HG03439 (cell line): ENCODE data around the gene CNMD.

Experiments
- ATAC-seq: cut with Tn5 transposase; IDR thresholded peaks from one replicate; pipeline ENCODE4 v1.9.1; 2021; ENCODE audit warnings: mild to moderate bottlenecking, moderate library complexity; ENCODE audit not compliant: unreplicated experiment

The CNMD gene

DNA sequence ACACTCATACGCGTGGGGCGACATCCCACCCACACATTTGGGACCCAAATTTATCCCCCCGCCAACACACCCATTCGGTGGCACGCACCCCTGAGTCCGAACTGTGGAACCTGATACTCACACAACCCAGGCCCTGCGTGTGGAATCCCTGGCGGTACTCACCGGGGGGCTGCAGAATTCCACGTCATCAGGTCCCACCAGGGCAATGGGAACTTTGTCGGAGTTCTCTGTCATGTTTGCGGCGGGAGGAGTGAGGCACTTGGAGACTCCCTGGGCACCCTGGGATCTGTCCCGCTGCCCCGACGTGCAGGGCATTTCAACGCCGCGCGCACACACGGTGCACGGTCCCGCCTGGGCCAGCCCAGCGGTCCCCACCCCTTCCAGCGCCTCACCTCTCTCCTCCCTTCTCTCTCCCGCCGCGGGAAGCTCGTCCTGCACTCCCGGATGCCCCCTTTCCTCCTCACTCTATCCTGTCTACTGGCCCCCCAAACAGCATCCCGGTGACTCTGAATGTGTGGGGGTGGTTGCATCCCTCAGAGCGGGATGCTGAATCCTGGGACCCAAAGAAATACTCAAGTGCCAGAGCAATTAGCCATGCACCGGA, at the start of gene CNMD:
TSS of gene CNMD (minus strand) at position 353 of the 604 bp plus-strand sequence. CDS start at position 234, 119 bp downstream.
- no peak for ATAC-seq

- no peak for ATAC-seq
Observed at GRCh38 chr13:52788011-52788410, 48.4 kb upstream of the CNMD start.

DNA sequence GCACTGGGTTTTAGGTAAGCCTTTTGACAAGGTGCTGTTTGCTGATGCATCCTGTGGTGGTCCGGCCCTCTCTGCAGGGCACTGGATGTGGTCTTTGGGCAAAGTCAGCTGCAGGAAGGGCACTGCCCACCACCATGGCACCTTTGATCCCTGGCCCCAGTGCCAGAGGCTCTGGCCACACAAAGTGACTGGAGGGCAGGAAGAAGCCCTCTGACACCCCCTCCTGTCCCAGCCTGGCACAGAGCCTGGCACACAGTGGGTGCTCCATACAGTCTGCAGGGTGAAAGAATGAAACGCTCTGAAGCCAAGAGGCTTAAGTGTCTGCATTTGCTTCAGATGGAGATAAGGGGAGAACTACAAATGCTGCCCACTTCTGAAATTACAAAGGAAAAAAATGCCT, 47.6 kb upstream of the CNMD start:
- ATAC-seq = no peak

DNA sequence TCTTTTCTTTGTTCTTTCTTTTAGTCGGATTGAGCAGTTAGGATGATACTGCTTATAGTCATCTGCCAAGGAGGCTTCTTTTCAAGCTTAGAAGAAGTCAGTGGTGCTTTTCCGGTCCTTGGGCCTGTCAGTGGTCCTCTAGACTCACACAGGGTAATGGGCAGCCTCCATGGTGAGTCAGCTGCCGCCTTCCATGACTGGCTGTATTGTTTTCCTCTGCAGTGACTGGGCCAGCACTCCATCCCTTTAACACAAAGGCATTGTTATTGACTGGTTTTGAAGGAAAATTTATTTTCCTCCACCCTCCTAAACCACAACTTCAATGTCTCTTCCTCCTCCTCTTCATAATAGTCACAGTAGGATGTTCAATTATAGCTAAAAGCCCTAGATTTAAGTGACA, 47.1 kb upstream of the CNMD start:
- ATAC-seq = no peak

DNA sequence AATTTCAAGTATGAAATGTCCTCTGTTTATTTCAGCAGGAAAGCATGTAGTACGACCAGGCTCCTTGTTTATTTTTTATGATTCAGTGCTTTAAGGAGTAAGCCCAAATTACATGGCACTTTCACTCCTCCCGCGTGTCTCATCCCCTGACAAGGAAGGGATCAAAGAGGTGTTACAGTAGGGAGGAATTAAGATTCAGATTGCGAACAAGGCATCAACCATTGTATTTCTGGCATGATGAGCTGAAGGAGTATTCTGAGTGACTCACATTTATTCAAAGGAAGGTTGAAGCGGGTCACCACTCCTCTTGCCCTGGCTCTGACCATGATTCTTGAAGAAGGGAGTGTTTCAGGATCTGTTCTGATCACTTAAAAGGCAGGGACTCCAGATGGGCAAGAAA, 46.1 kb upstream of the CNMD start:
- ATAC-seq = no peak

DNA sequence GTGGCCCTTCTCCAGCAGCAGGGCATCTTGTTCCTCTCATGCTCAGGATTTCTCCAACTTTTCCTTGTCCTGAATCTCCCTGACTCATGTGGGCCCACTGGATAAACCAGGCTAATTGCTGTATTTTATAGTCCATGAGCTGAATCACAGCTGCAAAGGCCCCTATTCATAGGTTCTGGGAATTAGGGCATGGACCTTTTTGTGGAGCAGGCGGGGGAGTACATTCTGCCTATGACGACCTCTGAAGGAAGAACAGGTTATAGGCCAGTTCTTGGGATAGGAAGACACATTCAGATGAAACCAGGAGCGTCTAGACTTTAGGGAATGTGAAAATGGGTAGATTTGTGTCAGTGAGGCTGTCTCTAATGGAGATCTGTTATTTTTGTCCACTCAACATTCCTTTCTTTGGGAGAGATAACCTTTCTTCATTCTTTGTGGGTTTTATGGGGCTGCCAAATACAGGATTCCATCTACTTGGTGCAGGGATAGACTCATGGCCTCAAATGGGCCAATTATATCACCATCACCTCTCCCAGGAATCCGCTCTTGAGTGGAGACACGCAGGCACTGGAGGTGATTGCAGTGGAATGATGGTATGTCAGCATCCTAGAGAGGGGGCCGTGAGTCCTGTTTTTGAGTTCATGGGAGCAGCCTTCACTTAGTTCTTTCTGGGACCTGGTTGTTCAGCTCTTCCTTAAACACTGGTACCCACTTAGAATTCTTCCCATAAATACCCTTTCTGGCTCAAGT, 45.1 kb upstream of the CNMD start:
- no peak for ATAC-seq

- ATAC-seq = no peak
Observed at GRCh38 chr13:52783943-52784342, 44.3 kb upstream of the CNMD start.

DNA sequence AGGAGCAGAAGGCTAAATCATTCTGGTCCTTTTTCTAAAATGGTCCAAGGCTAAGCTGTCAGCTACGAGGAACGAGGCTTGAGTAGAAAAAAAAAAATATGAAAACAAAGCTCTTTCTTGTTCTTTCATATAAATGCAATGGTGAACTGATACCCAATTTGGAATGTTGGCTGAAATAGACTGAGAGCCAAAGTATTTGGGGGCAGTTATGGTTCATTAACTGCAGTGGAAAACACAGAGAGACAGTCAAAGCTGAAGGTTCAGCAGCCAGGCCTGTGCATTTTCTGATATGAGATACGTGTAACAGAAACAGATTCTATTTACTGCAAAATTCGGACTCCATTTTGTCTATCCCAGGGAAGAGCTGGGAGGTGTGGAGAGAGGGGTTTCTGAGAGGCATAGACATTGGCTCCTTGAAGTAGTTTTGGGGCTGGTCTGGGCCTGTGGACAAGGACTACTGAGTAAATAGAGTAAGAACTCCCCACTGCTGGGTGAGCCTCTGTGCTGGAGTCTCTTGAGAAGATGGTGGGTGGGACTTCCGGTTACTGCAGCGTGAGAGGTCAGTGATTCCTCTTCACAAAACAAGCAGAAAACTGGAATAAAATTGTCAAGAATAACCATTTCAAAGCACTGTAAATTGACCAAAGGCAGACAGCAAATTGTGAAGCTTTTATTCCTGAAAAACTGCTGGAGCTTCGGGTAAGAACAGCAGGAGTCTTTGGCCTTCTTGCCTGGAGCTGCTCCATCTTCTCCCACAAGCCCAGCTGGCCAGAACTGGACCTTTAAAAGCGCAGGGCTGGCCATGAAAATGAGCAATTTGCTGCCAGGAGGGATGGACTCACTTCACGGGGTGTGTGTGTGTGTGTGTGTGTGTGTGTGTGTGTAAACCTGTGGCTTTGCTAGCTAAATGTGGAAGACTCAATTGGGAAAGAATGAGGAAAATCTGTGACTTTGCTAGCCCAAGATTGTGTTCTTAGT, 43.1 kb upstream of the CNMD start:
- ATAC-seq = no peak

GRCh38 chr13:52780611-52781010, 41.0 kb upstream of the CNMD start:
- ATAC-seq = no peak

- no peak for ATAC-seq
Observed at GRCh38 chr13:52780092-52780491, 40.5 kb upstream of the CNMD start.

DNA sequence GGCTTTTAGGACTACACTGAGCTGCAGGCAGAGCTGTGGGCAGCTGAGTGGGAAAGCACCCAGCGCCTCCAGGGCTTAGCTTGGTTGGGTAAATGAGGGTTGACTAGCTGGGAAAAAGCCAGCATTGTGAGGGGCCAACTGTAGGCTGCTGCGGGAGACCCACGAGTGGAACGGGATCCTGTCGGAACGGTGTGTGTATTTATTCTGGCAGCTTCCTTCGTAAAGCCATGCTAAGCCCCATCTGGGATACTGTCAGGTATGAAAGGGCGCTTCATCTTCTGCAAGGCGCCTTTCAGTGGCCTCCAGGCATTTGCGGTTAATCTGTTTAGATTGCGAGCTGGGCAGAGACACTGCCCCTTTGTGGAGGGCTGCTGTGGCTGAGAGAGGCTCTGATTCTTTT, 39.5 kb upstream of the CNMD start:
- no peak for ATAC-seq

- no peak for ATAC-seq
Observed at GRCh38 chr13:52776726-52777125, 37.1 kb upstream of the CNMD start.

GRCh38 chr13:52775511-52775910, 35.9 kb upstream of the CNMD start:
- no peak for ATAC-seq

- ATAC-seq = no peak
Observed at GRCh38 chr13:52767949-52768516, 28.4 kb upstream of the CNMD start.

- ATAC-seq = no peak
Observed at GRCh38 chr13:52765611-52766390, 26.2 kb upstream of the CNMD start.

- no peak for ATAC-seq
Observed at GRCh38 chr13:52760077-52760476, 20.5 kb upstream of the CNMD start.

DNA sequence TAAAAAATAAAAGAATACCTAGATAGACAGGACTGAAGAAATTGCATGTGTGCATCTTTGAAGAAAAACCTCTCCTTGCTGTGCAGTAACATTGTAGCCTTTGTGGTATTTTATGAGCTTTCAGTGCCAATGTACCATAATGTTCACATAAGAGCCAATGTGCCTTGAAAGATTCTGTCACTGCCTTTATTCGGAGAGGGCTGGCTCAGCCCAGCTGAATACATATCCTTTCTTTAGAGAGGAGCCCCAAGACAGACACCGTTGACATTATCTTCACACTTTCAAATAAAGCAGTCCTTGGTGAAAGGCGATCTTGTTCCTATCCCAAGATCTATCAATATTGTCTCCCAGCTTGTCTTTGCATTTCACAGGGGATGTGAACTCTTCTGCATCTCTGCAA, 18.5 kb upstream of the CNMD start:
- ATAC-seq = no peak

DNA sequence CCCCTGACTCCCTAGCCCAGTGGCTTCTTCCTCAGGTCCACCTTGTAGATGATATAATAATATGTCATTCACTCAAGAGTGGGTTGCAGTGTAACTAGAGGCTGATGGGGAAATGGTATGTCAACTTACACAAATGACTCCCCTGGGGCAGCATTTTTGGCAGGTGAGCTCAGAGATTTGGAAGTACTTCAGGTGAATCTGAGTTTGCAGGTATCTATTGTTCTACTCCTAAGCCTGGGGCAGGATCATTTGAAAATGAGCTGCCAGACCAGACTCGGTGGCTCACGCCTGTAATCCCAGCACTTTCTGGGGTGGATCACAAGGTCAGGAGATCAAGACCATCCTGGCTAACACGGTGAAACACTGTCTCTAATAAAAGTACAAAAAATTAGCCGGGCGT, 11.6 kb upstream of the CNMD start:
- no peak for ATAC-seq

DNA sequence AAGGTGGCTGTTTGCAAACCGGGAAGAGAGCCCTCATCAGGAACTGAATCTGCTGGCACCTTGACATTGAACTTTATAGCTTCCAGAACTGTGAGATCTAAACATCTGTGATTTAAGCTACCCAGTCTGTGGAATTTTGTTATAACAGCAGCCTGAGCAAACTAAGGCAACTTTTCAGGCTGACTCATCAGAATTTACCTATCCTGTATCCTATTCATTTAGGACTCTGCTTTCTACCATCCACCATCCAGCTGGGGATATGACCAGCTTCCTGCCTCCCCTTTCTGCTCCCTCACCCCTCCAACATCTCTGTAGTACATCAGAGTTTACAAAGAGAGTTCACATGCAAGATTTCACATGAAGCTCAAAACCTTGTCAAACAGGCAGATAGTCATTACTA, 11.1 kb upstream of the CNMD start:
- ATAC-seq = no peak

DNA sequence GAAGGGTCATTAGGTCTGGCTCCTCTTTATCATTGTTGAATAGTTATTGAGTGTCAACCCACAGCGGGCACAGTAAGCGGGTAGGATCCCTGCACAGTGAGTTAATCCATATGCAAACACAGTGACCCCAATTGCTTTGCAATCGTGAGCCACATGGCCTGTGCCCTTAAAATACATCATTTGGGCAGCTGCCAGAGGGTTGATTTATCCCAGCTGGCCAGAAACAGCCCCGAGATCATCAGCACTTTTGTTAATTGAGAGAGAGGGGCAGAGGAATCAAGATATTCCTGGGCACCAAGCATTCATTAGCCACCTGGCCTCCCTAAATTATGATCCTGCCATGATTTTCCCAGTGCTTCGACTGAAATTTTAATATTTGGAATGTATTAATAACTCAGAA, 9.8 kb upstream of the CNMD start:
- no peak for ATAC-seq

- no peak for ATAC-seq
Observed at GRCh38 chr13:52746141-52746540, 6.5 kb upstream of the CNMD start.
